MM.1S (cell line): ENCODE measurements around the gene APLP2.

ENCODE experiments used
- EZH2 ChIP-seq: fragments of 300-600 bp; sonication (generic); optimal IDR thresholded peaks from 2 replicates; pipeline ENCODE3; 2017; ENCODE audit warnings: low read depth, mild to moderate bottlenecking, antibody characterized with exemption, low read length, mixed read lengths
- EZH2phosphoT487 ChIP-seq: fragments of 300-600 bp; sonication (generic); IDR thresholded peaks from 2 replicates; pipeline ENCODE4 v1.6.1; 2018; ENCODE audit warnings: antibody characterized with exemption, low read length
- TF ChIP-seq, protein P1 (sequence below): fragments of 300-600 bp; sonication (generic); IDR thresholded peaks from 2 replicates; pipeline ENCODE4 v1.5.1; 2016; ENCODE audit warnings: antibody characterized with exemption, low read length, mixed read lengths

DNA sequence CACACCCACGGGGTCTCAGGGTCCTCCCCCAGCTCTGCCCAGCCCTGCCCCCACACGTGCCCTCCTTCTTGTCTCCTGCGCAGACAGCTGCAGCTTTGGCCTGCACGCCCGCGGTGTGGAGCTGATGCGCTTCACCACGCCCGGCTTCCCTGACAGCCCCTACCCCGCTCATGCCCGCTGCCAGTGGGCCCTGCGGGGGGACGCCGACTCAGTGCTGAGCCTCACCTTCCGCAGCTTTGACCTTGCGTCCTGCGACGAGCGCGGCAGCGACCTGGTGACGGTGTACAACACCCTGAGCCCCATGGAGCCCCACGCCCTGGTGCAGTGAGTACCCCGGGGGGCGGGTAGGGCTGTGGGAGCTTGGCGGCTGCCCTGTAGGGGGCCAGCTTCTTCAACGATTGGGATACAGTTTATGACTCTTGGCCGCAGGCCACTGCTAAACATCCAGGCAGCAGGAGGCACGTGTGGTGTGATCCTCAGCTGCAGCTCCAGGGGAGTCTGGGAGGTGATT is 120.7 kb downstream of the APLP2 start:
- TF ChIP-seq, protein P1, sequence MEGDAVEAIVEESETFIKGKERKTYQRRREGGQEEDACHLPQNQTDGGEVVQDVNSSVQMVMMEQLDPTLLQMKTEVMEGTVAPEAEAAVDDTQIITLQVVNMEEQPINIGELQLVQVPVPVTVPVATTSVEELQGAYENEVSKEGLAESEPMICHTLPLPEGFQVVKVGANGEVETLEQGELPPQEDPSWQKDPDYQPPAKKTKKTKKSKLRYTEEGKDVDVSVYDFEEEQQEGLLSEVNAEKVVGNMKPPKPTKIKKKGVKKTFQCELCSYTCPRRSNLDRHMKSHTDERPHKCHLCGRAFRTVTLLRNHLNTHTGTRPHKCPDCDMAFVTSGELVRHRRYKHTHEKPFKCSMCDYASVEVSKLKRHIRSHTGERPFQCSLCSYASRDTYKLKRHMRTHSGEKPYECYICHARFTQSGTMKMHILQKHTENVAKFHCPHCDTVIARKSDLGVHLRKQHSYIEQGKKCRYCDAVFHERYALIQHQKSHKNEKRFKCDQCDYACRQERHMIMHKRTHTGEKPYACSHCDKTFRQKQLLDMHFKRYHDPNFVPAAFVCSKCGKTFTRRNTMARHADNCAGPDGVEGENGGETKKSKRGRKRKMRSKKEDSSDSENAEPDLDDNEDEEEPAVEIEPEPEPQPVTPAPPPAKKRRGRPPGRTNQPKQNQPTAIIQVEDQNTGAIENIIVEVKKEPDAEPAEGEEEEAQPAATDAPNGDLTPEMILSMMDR: no peak
- TF ChIP-seq EZH2 (no peak), EZH2phosphoT487 (no peak)
